Right lobe of liver (tissue), 4 donors: ENCODE results near the gene DES.

Source experiments
- CTCF ChIP-seq, 4 donors: fragments of 200-600 bp in 3 of 4; fragments of 450-650 bp in 1 of 4; IDR thresholded peaks; one replicate each; pipeline versions ENCODE4 v1.5.1 to v1.8.0; 2016 to 2022; ENCODE audit warnings: antibody characterized with exemption in 4 of 4, mild to moderate bottlenecking in 2 of 4
- POLR2A ChIP-seq: fragments of 450-650 bp; IDR thresholded peaks from one replicate; pipeline ENCODE4 v1.6.1; 2017; ENCODE audit warnings: antibody characterized with exemption, mild to moderate bottlenecking
- donor health status: DM: no; HTN: no; CAD: no.
- donor health status: DM: no; HTN: no; CAD: no.
- donor health status: DM: no; HTN: yes; CAD: no.

GRCh38 chr2:219419012-219419324, 791 bp downstream of the DES start:
- TF ChIP-seq CTCF (IDR thresholded peaks at IDR 0.05) (no peak), POLR2A (no peak)
